ENCODE results near the gene ABLIM1. TPM values are rescaled to one million over a fixed set of nuclear protein-coding genes. Genes with fewer than 3 reads are reported as not detected.

Gene ABLIM1
- total and polyA plus RNA-seq, 5 experiments from 2014 or later: 267 to 430 (median 388) TPM

- Mint-ChIP-seq H3K4me1 (peaks cover 38 to 95% (median 90%) of the 10 kb centered on the region in 4 donors), H3K27me3 (no peaks in the 10 kb centered on the region), H3K4me3 (peak overlapping the region; percentile 50 to 82 (median 73)), H3K36me3 (no peaks in the 10 kb centered on the region), H3K9me3 (no peaks in the 10 kb centered on the region), H3K27ac (peak overlapping the region; percentile 96 to 100 (median 99))
- peak; percentile 77 to 80 for ATAC-seq
- peak; percentile 36 to 93 (median 87) for DNase-seq
- POLR2A ChIA-PET: interaction anchor here (0.9 to 18.4 kb wide), 5 partner anchors 9 to 43 kb away, joined by 3 to 654 read pairs (median 3); no protein-coding TSS in a partner anchor
Measured at GRCh38 chr10:114541081-114541796, 116.8 kb downstream of the ABLIM1 start.

- Mint-ChIP-seq H3K27me3 (no peaks in the 10 kb centered on the region), H3K9me3 (peaks cover 0 to 4% (median 0%) of the 10 kb centered on the region in 9 donors), H3K4me3 (peak overlapping the region; percentile 19 to 82 (median 73)), H3K4me1 (peaks cover 36 to 89% (median 80%) of the 10 kb centered on the region in 4 donors), H3K27ac (peak overlapping the region; percentile 96 to 100 (median 99)), H3K36me3 (no peaks in the 10 kb centered on the region)
- peak in 1 of 10 donors; percentile 22 for DNase-seq
- ATAC-seq: no peak
- POLR2A ChIA-PET: interaction anchor here (1.2 to 18.4 kb wide), 2 partner anchors 8 to 16 kb away, joined by 5 to 654 read pairs; no protein-coding TSS in a partner anchor
Measured at GRCh38 chr10:114540236-114540635, 117.8 kb downstream of the ABLIM1 start.

GRCh38 chr10:114539623-114540022 lies 118.5 kb downstream of the ABLIM1 start:
- no peaks in the 10 kb centered on the region for H3K36me3 Mint-ChIP-seq
- POLR2A ChIA-PET: interaction anchor here (0.5 to 18.4 kb wide), 5 partner anchors 9 to 282 kb away, joined by 3 to 654 read pairs (median 4); partner anchors contain the start of gene FHIP2A
- H3K4me3 Mint-ChIP-seq: peak overlapping the region in 9 of 10 donors; percentile 11 to 82 (median 68)
- H3K27me3 Mint-ChIP-seq: no peaks in the 10 kb centered on the region
- ATAC-seq: no peak
- peak overlapping the region; percentile 96 to 100 (median 99) for H3K27ac Mint-ChIP-seq
- no peak for DNase-seq
- H3K9me3 Mint-ChIP-seq: peaks cover 0 to 4% (median 0%) of the 10 kb centered on the region in 9 donors
- H3K4me1 Mint-ChIP-seq: peaks cover 33 to 89% (median 74%) of the 10 kb centered on the region in 4 donors

GRCh38 chr10:114538181-114538906 lies 119.7 kb downstream of the ABLIM1 start:
- Mint-ChIP-seq H3K4me3 (peak overlapping the region; percentile 43 to 82 (median 78)), H3K27ac (peak overlapping the region; percentile 83 to 100 (median 99)), H3K36me3 (no peaks in the 10 kb centered on the region), H3K4me1 (peaks cover 23 to 80% (median 62%) of the 10 kb centered on the region in 4 donors), H3K9me3 (peaks cover 0 to 4% (median 0%) of the 10 kb centered on the region in 9 donors), H3K27me3 (no peaks in the 10 kb centered on the region)
- POLR2A ChIA-PET: interaction anchor here (1.5 to 18.4 kb wide), 2 partner anchors 14 to 42 kb away, joined by 4 to 654 read pairs; no protein-coding TSS in a partner anchor
- DNase-seq: peak; percentile 16 to 75 (median 59)
- peak; percentile 26 to 27 for ATAC-seq

GRCh38 chr10:114537736-114538135 lies 120.3 kb downstream of the ABLIM1 start:
- ATAC-seq: no peak
- Mint-ChIP-seq H3K27me3 (no peaks in the 10 kb centered on the region), H3K36me3 (no peaks in the 10 kb centered on the region), H3K9me3 (peaks cover 0 to 4% (median 0%) of the 10 kb centered on the region in 9 donors), H3K4me3 (peak overlapping the region; percentile 4 to 82 (median 77)), H3K27ac (peak overlapping the region; percentile 83 to 100 (median 99)), H3K4me1 (peaks cover 23 to 74% (median 56%) of the 10 kb centered on the region in 4 donors)
- POLR2A ChIA-PET: interaction anchor here (18.4 kb wide), 1 partner anchor 14 kb away, joined by 654 read pairs; no protein-coding TSS in a partner anchor
- no peak for DNase-seq

GRCh38 chr10:114534571-114534981 lies 123.5 kb downstream of the ABLIM1 start:
- peak overlapping the region in 2 of 10 donors; percentile 13 to 60 for H3K27ac Mint-ChIP-seq
- no peaks in the 10 kb centered on the region for H3K27me3 Mint-ChIP-seq

GRCh38 chr10:114532226-114532625 lies 125.8 kb downstream of the ABLIM1 start:
- Mint-ChIP-seq H3K27ac (peak overlapping the region in 2 of 10 donors; percentile 58 to 66), H3K36me3 (no peaks in the 10 kb centered on the region), H3K4me3 (no peak overlapping the region), H3K27me3 (no peaks in the 10 kb centered on the region), H3K4me1 (peaks cover 4 to 45% (median 17%) of the 10 kb centered on the region in 4 donors), H3K9me3 (peaks cover 0 to 4% (median 0%) of the 10 kb centered on the region in 9 donors)
- DNase-seq (no peak), ATAC-seq (no peak)
- POLR2A ChIA-PET: interaction anchor here (18.4 to 23.3 kb wide), 2 partner anchors 8 to 9 kb away, joined by 654 read pairs; no protein-coding TSS in a partner anchor

More at GRCh38 chr10:114534571-114534981, 123.5 kb downstream of the ABLIM1 start:
- POLR2A ChIA-PET: interaction anchor here (18.4 to 23.3 kb wide), 2 partner anchors 6 to 11 kb away, joined by 654 read pairs; no protein-coding TSS in a partner anchor
- H3K4me1 Mint-ChIP-seq: peaks cover 10 to 50% (median 27%) of the 10 kb centered on the region in 4 donors
- H3K4me3 Mint-ChIP-seq: no peak overlapping the region
- no peaks in the 10 kb centered on the region for H3K36me3 Mint-ChIP-seq
- ATAC-seq: no peak
- DNase-seq: no peak
- H3K9me3 Mint-ChIP-seq: peaks cover 0 to 4% (median 0%) of the 10 kb centered on the region in 9 donors

- Mint-ChIP-seq H3K4me3 (peak overlapping the region; percentile 88 to 99 (median 97)), H3K4me1 (peaks cover 22 to 72% (median 60%) of the 10 kb centered on the region in 4 donors), H3K9me3 (no peaks in the 10 kb centered on the region), H3K27me3 (no peaks in the 10 kb centered on the region), H3K36me3 (peaks cover 3 to 10% (median 6%) of the 10 kb centered on the region in 3 donors), H3K27ac (peak overlapping the region; percentile 96 to 100 (median 99))
- POLR2A ChIA-PET: interaction anchor here (0.6 to 23.3 kb wide), 14 partner anchors 12 to 353 kb away, joined by 3 to 654 read pairs (median 6); partner anchors contain the start of genes CCDC186 and FHIP2A
- peak; percentile 86 to 89 for ATAC-seq
- peak; percentile 75 to 97 (median 92) for DNase-seq
Measured at GRCh38 chr10:114526504-114527238, 131.4 kb downstream of the ABLIM1 start.

GRCh38 chr10:114526126-114526503 lies 132.0 kb downstream of the ABLIM1 start:
- peak in 8 of 10 donors; percentile 41 to 84 (median 70) for DNase-seq
- ATAC-seq: peak; percentile 37 to 50
- POLR2A ChIA-PET: interaction anchor here (0.6 to 23.3 kb wide), 12 partner anchors 11 to 296 kb away, joined by 3 to 654 read pairs (median 8); partner anchors contain the start of gene FHIP2A
- H3K27me3 Mint-ChIP-seq: no peaks in the 10 kb centered on the region
- peaks cover 26 to 78% (median 66%) of the 10 kb centered on the region in 4 donors for H3K4me1 Mint-ChIP-seq
- H3K4me3 Mint-ChIP-seq: peak overlapping the region; percentile 88 to 99 (median 97)
- H3K36me3 Mint-ChIP-seq: peaks cover 3 to 11% (median 8%) of the 10 kb centered on the region in 3 donors
- peak overlapping the region; percentile 96 to 100 (median 99) for H3K27ac Mint-ChIP-seq
- H3K9me3 Mint-ChIP-seq: no peaks in the 10 kb centered on the region

- peaks cover 27 to 83% (median 71%) of the 10 kb centered on the region in 4 donors for H3K4me1 Mint-ChIP-seq
- H3K27ac Mint-ChIP-seq: peak overlapping the region; percentile 96 to 100 (median 99)
- POLR2A ChIA-PET: interaction anchor here (1.2 to 23.3 kb wide), 10 partner anchors 11 to 296 kb away, joined by 3 to 654 read pairs (median 15); partner anchors contain the start of gene FHIP2A
- no peaks in the 10 kb centered on the region for H3K27me3 Mint-ChIP-seq
- no peaks in the 10 kb centered on the region for H3K9me3 Mint-ChIP-seq
- peak in 8 of 10 donors; percentile 46 to 81 (median 72) for DNase-seq
- H3K36me3 Mint-ChIP-seq: peaks cover 3 to 12% (median 9%) of the 10 kb centered on the region in 3 donors
- ATAC-seq: peak; percentile 15 to 20
- H3K4me3 Mint-ChIP-seq: peak overlapping the region; percentile 88 to 99 (median 97)
Measured at GRCh38 chr10:114525368-114525949, 132.6 kb downstream of the ABLIM1 start.

- Mint-ChIP-seq H3K27me3 (no peaks in the 10 kb centered on the region), H3K9me3 (no peaks in the 10 kb centered on the region), H3K4me1 (peaks cover 36 to 94% (median 80%) of the 10 kb centered on the region in 4 donors), H3K36me3 (peaks cover 3 to 23% (median 22%) of the 10 kb centered on the region in 3 donors), H3K4me3 (peak overlapping the region; percentile 88 to 99 (median 97)), H3K27ac (peak overlapping the region; percentile 96 to 100 (median 99))
- peak; percentile 2 to 4 for ATAC-seq
- POLR2A ChIA-PET: interaction anchor here (0.6 to 23.3 kb wide), 7 partner anchors 9 to 299 kb away, joined by 3 to 654 read pairs (median 20); no protein-coding TSS in a partner anchor
- peak in 2 of 10 donors; percentile 42 to 53 for DNase-seq
Measured at GRCh38 chr10:114523876-114524275, 134.2 kb downstream of the ABLIM1 start.

Measured in naive thymus-derived CD8-positive, alpha-beta T cell (primary cell).